Parathyroid adenoma (tissue), 2 donors: Measurements from ENCODE around the gene CELSR1.

ENCODE experiments used
- H2AFZ ChIP-seq: fragments of 300-600 bp; sonication (generic); one replicate; pipeline ENCODE4 v1.7.0; 2017; ENCODE audit warnings: antibody characterized with exemption, mild to moderate bottlenecking
- H3K27ac ChIP-seq: fragments of 300-600 bp; sonication (generic); one replicate; pipeline ENCODE4 v1.7.0; 2017
- H3K27me3 ChIP-seq: fragments of 300-600 bp; sonication (generic); one replicate; pipeline ENCODE4 v1.7.0; 2017; ENCODE audit warnings: low read length; ENCODE audit not compliant: control insufficient read depth, insufficient read depth
- H3K36me3 ChIP-seq: fragments of 300-600 bp; sonication (generic); one replicate; pipeline ENCODE4 v1.7.0; 2017; ENCODE audit warnings: low read length; ENCODE audit not compliant: control insufficient read depth, insufficient read depth
- H3K4me1 ChIP-seq: fragments of 300-600 bp; sonication (generic); one replicate; pipeline ENCODE4 v1.7.0; 2017; ENCODE audit warnings: control low read depth
- H3K4me2 ChIP-seq: fragments of 300-600 bp; sonication (generic); one replicate; pipeline ENCODE4 v1.7.0; 2017; ENCODE audit warnings: low read length
- H3K4me3 ChIP-seq: fragments of 300-600 bp; sonication (generic); one replicate; pipeline ENCODE4 v1.7.0; 2017; ENCODE audit warnings: low read depth, low read length
- H3K79me2 ChIP-seq: fragments of 300-600 bp; sonication (generic); one replicate; pipeline ENCODE4 v1.7.0; 2017; ENCODE audit warnings: control low read depth
- H3K9ac ChIP-seq: fragments of 300-600 bp; sonication (generic); one replicate; pipeline ENCODE4 v1.7.0; 2017; ENCODE audit warnings: mild to moderate bottlenecking
- H3K9me3 ChIP-seq: fragments of 300-600 bp; sonication (generic); one replicate; pipeline ENCODE4 v1.7.0; 2017; ENCODE audit warnings: low read length; ENCODE audit not compliant: control insufficient read depth
- TF ChIP-seq, protein P1 (sequence below): fragments of 300-600 bp; sonication (generic); IDR thresholded peaks from one replicate; pipeline ENCODE4 v1.7.0; 2017; ENCODE audit warnings: antibody characterized with exemption, mild to moderate bottlenecking
- donor health status: primary hyperparathyroidism.

CELSR1 gene

DNA sequence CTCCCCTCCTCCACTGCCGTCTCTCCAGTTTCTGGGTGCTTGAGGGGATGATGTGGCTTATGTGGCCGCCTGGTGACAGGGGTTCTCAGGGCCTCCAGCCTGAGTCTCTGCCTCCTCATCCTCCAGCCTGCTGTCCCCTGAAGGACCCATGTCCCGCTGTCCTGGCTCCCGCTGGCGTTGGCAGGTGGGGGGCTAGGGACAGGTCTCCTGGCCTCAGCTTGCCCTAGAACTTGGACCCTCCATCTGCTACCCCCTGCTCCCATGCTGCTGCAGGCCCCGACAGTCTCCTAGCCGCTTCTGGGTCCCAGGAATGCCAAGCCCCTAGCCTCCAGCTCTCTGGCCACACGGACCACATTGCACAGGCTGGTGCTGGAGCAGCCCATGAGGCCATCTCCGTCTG, 13.9 kb upstream of the CELSR1 start:
- Histone ChIP-seq H3K27me3 (no peaks in the 10 kb centered on the region), H3K9ac (no peak overlapping the region), H3K9me3 (no peaks in the 10 kb centered on the region), H3K4me3 (no peak overlapping the region), H3K79me2 (no peaks in the 10 kb centered on the region), H3K4me2 (no peak overlapping the region), H3K27ac (no peak overlapping the region), H3K4me1 (no peaks in the 10 kb centered on the region), H3K36me3 (no peaks in the 10 kb centered on the region), H2AFZ (no peak overlapping the region)
- TF ChIP-seq, protein P1, sequence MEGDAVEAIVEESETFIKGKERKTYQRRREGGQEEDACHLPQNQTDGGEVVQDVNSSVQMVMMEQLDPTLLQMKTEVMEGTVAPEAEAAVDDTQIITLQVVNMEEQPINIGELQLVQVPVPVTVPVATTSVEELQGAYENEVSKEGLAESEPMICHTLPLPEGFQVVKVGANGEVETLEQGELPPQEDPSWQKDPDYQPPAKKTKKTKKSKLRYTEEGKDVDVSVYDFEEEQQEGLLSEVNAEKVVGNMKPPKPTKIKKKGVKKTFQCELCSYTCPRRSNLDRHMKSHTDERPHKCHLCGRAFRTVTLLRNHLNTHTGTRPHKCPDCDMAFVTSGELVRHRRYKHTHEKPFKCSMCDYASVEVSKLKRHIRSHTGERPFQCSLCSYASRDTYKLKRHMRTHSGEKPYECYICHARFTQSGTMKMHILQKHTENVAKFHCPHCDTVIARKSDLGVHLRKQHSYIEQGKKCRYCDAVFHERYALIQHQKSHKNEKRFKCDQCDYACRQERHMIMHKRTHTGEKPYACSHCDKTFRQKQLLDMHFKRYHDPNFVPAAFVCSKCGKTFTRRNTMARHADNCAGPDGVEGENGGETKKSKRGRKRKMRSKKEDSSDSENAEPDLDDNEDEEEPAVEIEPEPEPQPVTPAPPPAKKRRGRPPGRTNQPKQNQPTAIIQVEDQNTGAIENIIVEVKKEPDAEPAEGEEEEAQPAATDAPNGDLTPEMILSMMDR, result no peak

DNA sequence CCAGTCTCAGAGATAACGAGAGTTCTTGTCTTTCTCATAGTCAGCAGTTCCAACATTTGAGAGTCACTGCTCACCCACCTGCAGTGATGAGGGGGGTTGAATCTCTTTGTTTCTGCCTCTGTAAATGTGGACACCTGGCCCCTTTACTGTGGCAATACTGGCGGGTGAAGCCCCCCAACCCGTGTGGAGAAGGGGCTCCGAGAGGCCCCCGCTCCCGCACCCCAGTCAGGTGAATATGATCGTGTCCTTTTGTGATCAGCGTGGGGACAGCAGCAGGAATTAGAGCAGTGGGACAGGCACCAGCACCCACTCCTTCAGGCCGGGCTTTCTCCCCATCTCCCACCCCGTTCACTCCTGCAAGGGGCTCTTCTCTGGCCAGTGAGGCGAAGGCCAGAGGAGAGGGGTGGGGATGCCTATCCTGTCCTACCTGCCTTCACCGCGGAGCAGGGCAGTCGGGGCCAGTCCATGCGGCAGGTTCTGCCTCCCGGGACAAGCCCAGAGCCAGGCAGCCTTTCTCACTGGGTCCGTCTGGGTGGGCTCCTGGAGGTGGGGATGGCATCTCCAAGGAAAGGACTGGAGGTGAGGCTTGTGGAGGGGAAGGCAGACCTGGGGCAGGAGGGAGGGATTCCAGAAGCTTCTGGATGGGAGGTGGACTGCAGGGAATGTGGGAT, 12.7 kb upstream of the CELSR1 start:
- H3K79me2 ChIP-seq, result no peaks in the 10 kb centered on the region
- no peak overlapping the region for H2AFZ ChIP-seq
- H3K9me3 ChIP-seq, result no peaks in the 10 kb centered on the region
- H3K9ac ChIP-seq, result no peak overlapping the region
- no peak overlapping the region for H3K4me2 ChIP-seq
- TF ChIP-seq, protein P1, result no peak
- H3K27ac ChIP-seq, result no peak overlapping the region
- no peak overlapping the region for H3K4me3 ChIP-seq
- H3K4me1 ChIP-seq, result no peaks in the 10 kb centered on the region
- H3K36me3 ChIP-seq, result no peaks in the 10 kb centered on the region
- no peaks in the 10 kb centered on the region for H3K27me3 ChIP-seq

DNA sequence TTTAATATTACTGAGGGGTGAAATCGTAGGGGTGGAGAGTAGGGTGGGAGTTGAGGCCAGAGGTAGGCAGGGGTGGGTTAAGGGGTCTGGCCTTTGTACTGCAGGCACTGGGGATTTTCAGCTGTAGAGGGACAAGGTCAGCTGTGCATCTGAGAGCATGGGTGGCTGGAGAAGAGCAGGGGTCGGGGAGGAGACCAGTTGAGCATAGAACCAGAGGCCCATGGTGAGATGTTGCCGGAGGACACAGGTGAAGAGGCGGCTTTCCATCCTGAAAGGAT, 12.1 kb upstream of the CELSR1 start:
- Histone ChIP-seq H3K79me2 (no peaks in the 10 kb centered on the region), H3K4me1 (no peaks in the 10 kb centered on the region), H3K9ac (no peak overlapping the region), H3K4me3 (no peak overlapping the region), H3K9me3 (no peaks in the 10 kb centered on the region), H3K4me2 (no peak overlapping the region), H2AFZ (no peak overlapping the region), H3K27ac (no peak overlapping the region), H3K27me3 (no peaks in the 10 kb centered on the region), H3K36me3 (no peaks in the 10 kb centered on the region)
- TF ChIP-seq, protein P1, result no peak

DNA sequence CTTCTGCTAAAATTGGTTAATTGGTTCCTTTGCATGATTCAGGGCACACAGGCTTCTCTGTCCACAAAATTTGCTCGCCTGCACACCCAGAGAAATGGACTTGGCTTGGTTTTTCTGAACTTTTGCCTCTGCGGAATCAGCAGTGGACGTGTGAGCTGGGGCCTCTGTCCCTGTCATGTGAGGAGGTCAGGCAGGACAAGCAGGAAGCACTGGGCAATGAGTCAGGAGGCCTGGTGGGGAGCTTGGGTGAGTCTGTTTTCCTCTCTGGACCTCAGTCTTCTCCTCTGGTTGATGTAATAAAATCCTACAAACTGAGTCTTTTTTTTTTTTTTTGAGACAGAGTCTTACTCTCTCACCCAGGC, 10.4 kb upstream of the CELSR1 start:
- Histone ChIP-seq H3K9ac (no peak overlapping the region), H3K27me3 (no peaks in the 10 kb centered on the region), H3K79me2 (no peaks in the 10 kb centered on the region), H3K27ac (no peak overlapping the region), H3K4me1 (no peaks in the 10 kb centered on the region), H3K4me2 (no peak overlapping the region), H3K36me3 (no peaks in the 10 kb centered on the region), H3K9me3 (no peaks in the 10 kb centered on the region), H2AFZ (no peak overlapping the region), H3K4me3 (no peak overlapping the region)
- TF ChIP-seq, protein P1, result no peak

DNA sequence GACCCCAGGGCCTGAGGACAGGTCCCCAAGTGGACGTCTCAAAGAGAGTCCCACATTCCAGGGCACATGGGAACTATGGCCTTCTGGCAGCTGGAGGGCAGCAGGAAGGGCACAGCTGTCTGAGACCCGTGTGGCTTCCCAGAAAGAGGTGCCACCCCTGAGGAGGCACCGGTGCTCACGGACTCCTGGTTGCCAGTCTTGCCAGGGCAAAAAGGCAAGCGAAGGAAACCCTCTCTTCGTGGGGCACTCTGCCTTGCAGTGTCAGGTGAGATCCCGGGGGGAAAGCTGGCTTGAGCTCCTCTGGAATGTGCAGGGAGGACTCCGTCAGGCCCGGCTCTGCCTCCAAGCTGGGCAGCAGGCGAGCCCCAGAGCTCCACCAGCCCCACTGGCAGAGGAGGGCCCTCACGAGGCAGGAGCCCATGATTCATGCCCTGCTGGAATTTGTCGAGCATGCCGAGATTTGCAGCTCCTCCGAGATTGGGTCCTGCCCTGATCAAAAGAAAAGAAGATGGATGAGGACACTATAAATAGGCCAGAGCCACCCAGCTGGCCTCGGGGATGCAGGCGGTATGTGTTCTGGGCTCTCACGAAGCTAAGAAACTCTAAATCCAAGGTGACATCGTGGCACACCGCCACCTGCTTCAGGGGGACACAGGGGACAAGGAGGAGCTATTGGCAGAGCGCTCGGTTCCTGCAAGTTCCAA, 9.9 kb upstream of the CELSR1 start:
- H3K4me2 ChIP-seq, result no peak overlapping the region
- no peak overlapping the region for H3K4me3 ChIP-seq
- H3K9ac ChIP-seq, result no peak overlapping the region
- TF ChIP-seq, protein P1, result no peak
- H3K36me3 ChIP-seq, result no peaks in the 10 kb centered on the region
- no peak overlapping the region for H2AFZ ChIP-seq
- H3K4me1 ChIP-seq, result no peaks in the 10 kb centered on the region
- no peaks in the 10 kb centered on the region for H3K27me3 ChIP-seq
- H3K9me3 ChIP-seq, result no peaks in the 10 kb centered on the region
- H3K27ac ChIP-seq, result no peak overlapping the region
- no peaks in the 10 kb centered on the region for H3K79me2 ChIP-seq
